Fibroblast of lung (primary cell): ENCODE data around the gene PRPF31. TPM values are rescaled to one million over a fixed set of nuclear protein-coding genes. Genes with fewer than 3 reads are reported as not detected.

Experiments used
- DNase-seq, 2 donors: peaks; one replicate each; pipeline versions ENCODE4 v3.0.0 to v3.0.0-alpha.2; 2010; ENCODE audit warnings: low read depth in 2 of 2
- H2AFZ ChIP-seq: 2 replicates; pipeline ENCODE4 v1.5.1; 2012; ENCODE audit warnings: low read length, control low read depth, inconsistent platforms
- H3K27ac ChIP-seq: 2 replicates; pipeline ENCODE4 v1.5.1; 2011; ENCODE audit warnings: low read length, control low read depth; ENCODE audit not compliant: insufficient read depth
- H3K27me3 ChIP-seq: 2 replicates; pipeline ENCODE4 v1.5.1; 2011; ENCODE audit warnings: mild to moderate bottlenecking, low read length; ENCODE audit not compliant: control insufficient read depth, insufficient read depth
- H3K36me3 ChIP-seq: 2 replicates; pipeline ENCODE4 v1.5.1; 2011; ENCODE audit warnings: low read length; ENCODE audit not compliant: control insufficient read depth, insufficient read depth
- H3K4me1 ChIP-seq: 2 replicates; pipeline ENCODE4 v1.5.1; 2011; ENCODE audit warnings: low read length; ENCODE audit not compliant: control insufficient read depth, insufficient read depth; ENCODE audit errors: extremely low read depth
- H3K4me2 ChIP-seq: 2 replicates; pipeline ENCODE4 v1.5.1; 2011; ENCODE audit warnings: low read length, control low read depth; ENCODE audit not compliant: insufficient read depth; ENCODE audit errors: extremely low read depth
- H3K4me3 ChIP-seq, 4 experiments: fragments of 200-600 bp in 1 of 4; sonication (generic) in 1 of 4; replicated peaks in 1 of 4; 2 replicates each; pipeline ENCODE4 v1.5.1; 2011 to 2016; ENCODE audit warnings: low read length in 4 of 4, low read depth in 3 of 4, mild to moderate bottlenecking in 3 of 4, control low read depth in 2 of 4, inconsistent platforms in 1 of 4, mixed read lengths in 1 of 4; ENCODE audit not compliant: insufficient read depth in 1 of 4; ENCODE audit errors: control extremely low read depth in 1 of 4
- H3K79me2 ChIP-seq: 2 replicates; pipeline ENCODE4 v1.5.1; 2012; ENCODE audit warnings: mild to moderate bottlenecking, low read length, inconsistent platforms; ENCODE audit not compliant: control insufficient read depth, insufficient read depth
- H3K9ac ChIP-seq: 2 replicates; pipeline ENCODE4 v1.5.1; 2011; ENCODE audit warnings: mild to moderate bottlenecking, low read length, control low read depth; ENCODE audit not compliant: insufficient read depth
- H3K9me3 ChIP-seq: 2 replicates; pipeline ENCODE4 v1.5.1; 2012; ENCODE audit warnings: low read depth, low read length; ENCODE audit not compliant: control insufficient read depth, insufficient read depth
- H4K20me1 ChIP-seq: 2 replicates; pipeline ENCODE4 v1.5.1; 2011; ENCODE audit warnings: low read length; ENCODE audit not compliant: control insufficient read depth, insufficient read depth; ENCODE audit errors: extremely low read depth
- CTCF ChIP-seq, 2 donors: IDR thresholded peaks in 1 of 2; conservative IDR thresholded peaks in 1 of 2; 1 replicate in 1 of 2; 2 replicates in 1 of 2; pipeline ENCODE4 v1.5.1; 2011 to 2012; ENCODE audit warnings: low read length in 2 of 2, control low read depth in 1 of 2, inconsistent platforms in 1 of 2, low read depth in 1 of 2, mild to moderate bottlenecking in 1 of 2
- EZH2 ChIP-seq: IDR thresholded peaks from 2 replicates; pipeline ENCODE4 v1.5.1; 2012; ENCODE audit warnings: low read length, control low read depth, mild to moderate bottlenecking; ENCODE audit errors: missing control alignments
- polyA plus RNA-seq, 2 donors: library from polyadenylated mRNA; depleted of rRNA in 1 of 2; stranded (reverse) in 1 of 2; unstranded in 1 of 2; fragments of >200 nt; gene quantifications; 2 replicates each; pipeline ENCODE4 v1.2.1, GENCODE V29; 2011 to 2012; ENCODE audit warnings: missing spikeins in 1 of 2
- total RNA-seq: library from RNA; depleted of rRNA; stranded (reverse); fragments of >200 nt; gene quantifications from 2 replicates; pipeline ENCODE4 v1.2.1, GENCODE V29; 2014

The PRPF31 gene
- total and polyA plus RNA-seq, 2 donors (not counting 1 experiment from before 2014, with no cell fraction given) = 45.2 to 48.7 TPM

- Histone ChIP-seq H3K36me3 (peaks cover 11% of the 10 kb centered on the region), H3K4me2 (no peak overlapping the region), H3K27me3 (no peaks in the 10 kb centered on the region), H3K9ac (no peak overlapping the region), H3K79me2 (peaks cover 11% of the 10 kb centered on the region), H3K4me3 (no peak overlapping the region), H3K9me3 (no peaks in the 10 kb centered on the region), H3K4me1 (no peaks in the 10 kb centered on the region), H2AFZ (no peak overlapping the region), H3K27ac (no peak overlapping the region), H4K20me1 (no peaks in the 10 kb centered on the region)
- TF ChIP-seq EZH2 (no peak), CTCF (conservative IDR thresholded peaks at IDR 0.05 in 1 of 2, IDR thresholded peaks at IDR 0.05 in 1 of 2; ENCODE audit: low read depth in 1 of 2, low read length in 2 of 2) (no peak)
- DNase-seq = no peak
Observed at GRCh38 chr19:54105796-54106195, 9.8 kb upstream of the PRPF31 start.

GRCh38 chr19:54106716-54107115 is 8.8 kb upstream of the PRPF31 start:
- peaks cover 12% of the 10 kb centered on the region for H3K36me3 ChIP-seq
- H2AFZ ChIP-seq = no peak overlapping the region
- H3K27me3 ChIP-seq = no peaks in the 10 kb centered on the region
- H3K9me3 ChIP-seq = no peaks in the 10 kb centered on the region
- H3K9ac ChIP-seq = no peak overlapping the region
- H3K79me2 ChIP-seq = peaks cover 11% of the 10 kb centered on the region
- no peaks in the 10 kb centered on the region for H4K20me1 ChIP-seq
- H3K4me2 ChIP-seq = no peak overlapping the region
- TF ChIP-seq EZH2 (no peak), CTCF (conservative IDR thresholded peaks at IDR 0.05 in 1 of 2, IDR thresholded peaks at IDR 0.05 in 1 of 2; ENCODE audit: low read depth in 1 of 2, low read length in 2 of 2) (no peak)
- H3K27ac ChIP-seq = no peak overlapping the region
- H3K4me1 ChIP-seq = no peaks in the 10 kb centered on the region
- H3K4me3 ChIP-seq = no peak overlapping the region
- DNase-seq = no peak

- no peak overlapping the region for H2AFZ ChIP-seq
- no peak for TF ChIP-seq CTCF (conservative IDR thresholded peaks at IDR 0.05 in 1 of 2, IDR thresholded peaks at IDR 0.05 in 1 of 2; ENCODE audit: low read depth in 1 of 2, low read length in 2 of 2)
- no peak for TF ChIP-seq EZH2
- no peak for DNase-seq
- H3K9me3 ChIP-seq = no peaks in the 10 kb centered on the region
- no peak overlapping the region for H3K27ac ChIP-seq
- no peaks in the 10 kb centered on the region for H3K27me3 ChIP-seq
- no peak overlapping the region for H3K9ac ChIP-seq
- no peak overlapping the region for H3K4me3 ChIP-seq
- H3K79me2 ChIP-seq = peaks cover 9% of the 10 kb centered on the region
- no peak overlapping the region for H3K4me2 ChIP-seq
- no peaks in the 10 kb centered on the region for H4K20me1 ChIP-seq
- no peaks in the 10 kb centered on the region for H3K4me1 ChIP-seq
- peaks cover 12% of the 10 kb centered on the region for H3K36me3 ChIP-seq
Observed at GRCh38 chr19:54107876-54108490, 7.6 kb upstream of the PRPF31 start.
